HG03565 (cell line): ENCODE results near the gene RCE1.

Source experiments
- ATAC-seq: cut with Tn5 transposase; IDR thresholded peaks from one replicate; pipeline ENCODE4 v1.9.1; 2021; ENCODE audit warnings: mild to moderate bottlenecking, moderate library complexity; ENCODE audit not compliant: unreplicated experiment

Gene RCE1

GRCh38 chr11:66844496-66845142 lies 1.4 kb downstream of the RCE1 start:
- no peak for ATAC-seq

DNA sequence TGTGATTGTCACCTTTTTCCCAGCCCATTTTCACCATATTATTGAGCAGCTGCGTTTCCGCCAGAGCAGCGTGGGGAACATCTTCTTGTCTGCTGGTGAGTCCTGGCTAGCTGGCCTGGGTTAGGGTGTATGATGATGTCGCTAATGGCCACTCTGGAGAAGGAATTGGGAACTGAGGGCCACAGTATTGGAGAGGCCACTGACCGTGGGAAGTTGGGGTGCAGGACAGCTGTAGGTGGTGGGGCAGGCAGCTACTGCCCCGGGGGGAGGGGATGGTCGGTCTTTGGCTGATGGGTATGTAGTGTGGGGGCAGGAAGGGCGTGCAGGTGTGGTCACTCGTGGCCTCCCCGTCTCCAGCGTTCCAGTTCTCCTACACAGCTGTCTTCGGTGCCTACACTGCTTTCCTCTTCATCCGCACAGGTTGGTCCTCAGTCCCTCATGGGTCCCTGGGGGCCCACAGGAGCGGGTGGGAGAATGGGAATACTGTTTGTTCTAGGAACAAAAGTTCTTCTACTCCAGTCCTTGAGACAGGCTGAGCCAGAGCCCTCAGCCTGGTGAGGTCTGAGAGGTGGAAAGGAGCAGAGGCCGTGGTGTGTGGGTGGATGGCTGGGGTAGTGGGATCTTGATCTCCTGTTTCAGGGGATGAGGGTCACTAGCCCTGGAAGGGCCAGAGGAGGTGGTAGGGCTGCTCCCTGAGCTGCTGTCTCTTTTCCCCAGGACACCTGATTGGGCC lies 2.1 kb downstream of the RCE1 start:
- ATAC-seq, result no peak

DNA sequence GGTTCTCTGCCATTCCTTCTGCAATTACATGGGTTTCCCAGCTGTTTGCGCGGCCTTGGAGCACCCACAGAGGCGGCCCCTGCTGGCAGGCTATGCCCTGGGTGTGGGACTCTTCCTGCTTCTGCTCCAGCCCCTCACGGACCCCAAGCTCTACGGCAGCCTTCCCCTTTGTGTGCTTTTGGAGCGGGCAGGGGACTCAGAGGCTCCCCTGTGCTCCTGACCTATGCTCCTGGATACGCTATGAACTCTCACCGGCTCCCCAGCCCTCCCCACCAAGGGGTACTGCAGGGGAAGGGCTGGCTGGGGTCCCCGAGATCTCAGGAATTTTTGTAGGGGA lies 2.6 kb downstream of the RCE1 start:
- no peak for ATAC-seq

- no peak for ATAC-seq
Measured at GRCh38 chr11:66846671-66847091, 3.4 kb downstream of the RCE1 start.

- no peak for ATAC-seq
Measured at GRCh38 chr11:66847461-66848232, 4.4 kb downstream of the RCE1 start.

- no peak for ATAC-seq
Measured at GRCh38 chr11:66848671-66849500, 5.6 kb downstream of the RCE1 start.

DNA sequence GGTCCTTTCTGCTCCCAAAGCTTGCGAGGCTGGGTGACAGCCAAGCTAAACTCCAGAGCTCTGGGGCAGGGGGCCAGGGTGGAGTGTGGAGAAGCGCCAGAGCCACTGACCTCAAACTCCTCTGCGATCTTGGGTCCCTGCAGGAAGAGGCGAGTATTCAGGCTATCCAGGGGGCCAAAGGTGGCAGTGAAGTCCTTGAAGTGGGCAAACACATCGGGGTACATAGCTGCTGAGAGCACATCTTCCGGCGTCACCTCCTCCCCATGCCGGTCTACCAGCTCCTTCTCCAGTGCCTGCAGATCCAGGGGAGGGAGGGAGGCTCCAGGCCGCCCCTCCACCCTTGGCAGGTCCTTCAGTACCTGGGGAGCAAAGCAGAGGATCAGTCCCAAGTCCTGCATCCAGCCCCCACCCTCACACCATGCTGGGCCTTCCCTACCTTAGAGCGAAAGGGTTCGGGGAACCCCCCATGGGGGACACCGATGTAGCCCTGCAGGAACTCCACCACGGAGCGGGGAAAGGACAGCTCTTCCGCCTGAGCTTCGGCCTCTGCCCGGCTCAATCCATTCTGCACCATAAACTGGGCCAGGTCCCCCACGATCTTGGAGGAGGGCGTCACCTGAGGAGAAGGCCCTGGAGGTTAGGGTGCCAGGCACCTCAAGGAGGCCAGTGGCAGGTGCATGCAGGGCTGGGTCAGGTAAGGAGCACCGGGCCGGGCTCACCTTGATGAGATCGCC lies 6.4 kb downstream of the RCE1 start:
- ATAC-seq, result no peak

DNA sequence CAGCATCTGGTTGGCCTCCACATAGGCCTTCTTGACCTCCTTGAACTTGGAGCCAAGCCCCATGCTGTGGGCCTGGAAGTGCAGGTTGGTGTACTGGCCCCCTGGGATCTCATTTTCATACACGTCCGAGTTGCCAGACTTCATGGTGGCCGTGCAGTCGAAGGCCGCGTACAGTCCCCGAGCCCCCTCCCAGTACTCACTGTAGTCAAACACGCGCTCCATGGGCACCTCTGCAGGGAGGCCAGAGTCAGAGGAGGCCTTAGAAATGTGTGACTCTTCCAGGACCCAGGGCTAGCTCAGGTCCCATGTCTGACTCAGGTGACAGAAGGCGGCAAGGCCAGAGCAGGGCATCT lies 7.0 kb downstream of the RCE1 start:
- no peak for ATAC-seq

GRCh38 chr11:66850588-66851238 lies 7.5 kb downstream of the RCE1 start:
- ATAC-seq, result no peak

GRCh38 chr11:66851239-66851596 lies 8.0 kb downstream of the RCE1 start:
- no peak for ATAC-seq

DNA sequence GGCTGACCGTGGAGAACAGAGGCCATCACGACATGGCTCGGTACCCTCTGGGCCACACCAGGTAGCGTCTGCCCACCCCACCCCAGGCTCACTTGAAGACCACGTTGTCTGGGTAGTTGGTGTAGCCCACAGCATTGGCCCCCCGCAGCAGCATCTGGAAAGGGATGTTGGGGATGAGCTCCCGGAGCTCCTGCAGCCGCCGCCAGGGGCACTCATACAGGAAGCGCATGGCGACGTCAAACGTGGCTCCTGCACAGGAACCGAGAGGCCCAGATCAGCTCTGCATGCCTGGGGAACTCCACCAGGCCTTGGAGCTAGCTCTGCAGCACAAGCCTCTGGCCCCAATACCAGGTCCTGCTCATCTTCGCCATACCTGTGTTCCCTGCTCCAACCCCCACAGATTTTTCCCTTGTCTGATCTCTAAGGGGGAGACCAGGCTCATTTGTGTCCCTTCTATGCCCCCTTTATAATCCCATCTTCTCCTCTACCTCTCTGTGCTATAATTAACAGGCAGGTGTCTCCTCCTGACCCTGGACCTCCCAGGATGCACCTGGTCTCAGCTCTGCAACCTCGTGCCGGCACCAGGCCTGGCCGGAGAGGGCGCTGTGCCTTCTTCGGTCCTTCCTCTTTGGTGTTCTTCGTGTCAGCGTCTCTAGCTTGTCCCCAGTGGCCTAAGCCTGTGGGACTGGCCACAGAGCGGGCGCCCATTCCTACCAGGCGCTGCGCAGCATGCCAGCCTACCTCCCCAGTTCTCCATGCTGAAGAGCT lies 8.6 kb downstream of the RCE1 start:
- no peak for ATAC-seq

DNA sequence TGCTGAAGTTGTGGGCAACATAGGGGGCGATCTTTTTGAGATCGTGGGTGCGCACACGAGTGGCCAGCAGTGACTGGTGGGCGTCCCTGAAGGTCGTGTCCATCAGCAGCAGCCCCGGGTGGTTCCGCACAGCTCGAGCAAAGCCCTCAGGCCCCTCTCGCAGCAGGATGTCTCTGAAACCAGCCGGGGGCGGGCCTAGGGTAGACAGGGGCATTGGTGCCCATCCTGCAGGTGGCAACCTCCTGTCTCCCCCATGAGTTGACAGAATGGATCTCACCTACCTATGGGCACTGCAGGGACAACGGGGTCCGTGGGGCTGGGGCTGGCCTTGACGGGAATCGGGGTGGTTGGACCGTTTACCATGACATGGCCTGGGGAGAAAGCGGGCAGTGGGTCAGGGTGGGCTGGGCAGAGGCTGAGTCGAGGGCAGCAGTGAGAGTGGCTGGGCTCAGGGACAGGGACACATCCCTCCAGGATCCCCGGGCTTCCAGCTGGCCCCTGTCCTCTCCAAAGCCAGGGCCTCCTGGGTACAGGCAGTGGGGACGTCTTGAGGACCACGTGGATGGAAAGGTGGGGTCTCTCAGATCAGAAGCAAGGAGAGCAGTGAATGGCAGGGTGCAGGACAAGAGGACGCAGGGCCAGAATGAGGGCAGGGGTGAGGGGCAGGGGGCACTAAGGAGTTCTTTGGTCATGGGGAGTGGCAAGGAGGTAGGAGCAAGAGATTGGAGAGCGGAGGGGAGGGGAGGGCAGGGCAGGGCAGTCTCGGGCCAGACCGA lies 9.4 kb downstream of the RCE1 start:
- ATAC-seq, result no peak

DNA sequence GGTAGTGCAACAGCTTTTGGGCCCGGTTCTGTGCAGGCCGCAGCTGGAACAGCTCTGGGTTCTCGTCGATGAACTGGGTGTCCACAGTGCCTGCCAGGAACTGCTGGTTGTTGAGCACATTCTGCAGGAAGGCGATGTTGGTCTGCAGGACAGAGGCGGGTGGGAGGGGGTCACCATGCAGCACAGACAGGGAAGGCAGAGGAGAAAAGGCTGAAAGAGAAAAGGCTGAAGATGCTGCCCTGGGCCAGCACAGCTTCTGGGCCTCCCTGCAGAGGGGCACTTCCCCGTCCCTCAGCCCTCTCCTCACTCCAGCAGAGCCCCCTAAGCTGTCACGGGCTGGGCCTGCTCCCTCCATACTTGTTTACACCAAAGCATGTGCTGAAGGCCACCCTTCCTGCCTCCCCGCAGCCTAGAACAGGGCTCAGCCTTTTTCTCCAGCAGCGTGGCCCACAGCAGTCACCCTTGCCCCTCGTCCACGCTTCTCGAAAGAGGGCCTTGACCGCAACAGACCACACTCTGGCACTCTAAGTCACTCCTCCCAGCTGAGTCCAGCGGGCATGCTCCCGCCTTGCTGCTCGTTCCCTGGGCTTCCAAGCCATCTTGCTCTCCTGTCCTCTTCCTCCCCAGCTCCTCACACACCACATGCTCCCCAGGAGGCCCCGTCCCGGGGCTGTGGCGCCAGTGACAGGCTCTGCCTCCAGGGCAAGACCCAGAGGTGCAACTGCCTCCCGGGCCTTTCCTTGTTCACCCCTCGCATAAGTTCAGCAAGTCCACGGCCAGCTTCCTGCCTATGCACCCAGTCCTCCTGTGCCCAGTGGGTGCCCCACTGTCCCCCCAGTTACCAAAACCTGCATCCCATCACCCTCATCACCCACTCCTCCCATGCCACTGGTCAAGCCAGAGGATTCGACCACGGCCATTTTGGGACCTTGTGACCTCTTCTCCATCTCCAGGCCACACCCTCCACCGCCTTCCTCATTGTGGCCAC lies 10.3 kb downstream of the RCE1 start:
- no peak for ATAC-seq

DNA sequence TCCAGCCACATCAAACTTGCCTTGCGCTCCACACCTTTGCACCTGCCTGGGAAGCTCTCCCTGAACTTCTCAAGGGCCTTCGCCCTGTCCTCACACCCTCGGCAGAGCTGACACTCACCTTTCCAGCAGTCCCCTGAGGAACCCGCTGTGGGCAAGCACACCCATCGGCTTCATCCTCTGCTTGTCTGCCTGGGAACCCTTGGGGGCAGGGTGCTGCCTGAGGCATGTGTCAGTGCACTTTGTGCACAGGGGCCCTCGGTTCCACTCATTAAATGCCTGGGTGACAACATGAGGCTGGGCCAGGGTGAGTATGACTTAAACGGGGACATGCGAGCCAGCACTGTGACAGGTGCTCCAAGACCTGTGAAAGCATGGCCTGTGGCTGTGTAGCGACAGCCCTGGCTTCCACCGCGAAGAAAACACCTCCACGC lies 11.0 kb downstream of the RCE1 start:
- ATAC-seq, result no peak

DNA sequence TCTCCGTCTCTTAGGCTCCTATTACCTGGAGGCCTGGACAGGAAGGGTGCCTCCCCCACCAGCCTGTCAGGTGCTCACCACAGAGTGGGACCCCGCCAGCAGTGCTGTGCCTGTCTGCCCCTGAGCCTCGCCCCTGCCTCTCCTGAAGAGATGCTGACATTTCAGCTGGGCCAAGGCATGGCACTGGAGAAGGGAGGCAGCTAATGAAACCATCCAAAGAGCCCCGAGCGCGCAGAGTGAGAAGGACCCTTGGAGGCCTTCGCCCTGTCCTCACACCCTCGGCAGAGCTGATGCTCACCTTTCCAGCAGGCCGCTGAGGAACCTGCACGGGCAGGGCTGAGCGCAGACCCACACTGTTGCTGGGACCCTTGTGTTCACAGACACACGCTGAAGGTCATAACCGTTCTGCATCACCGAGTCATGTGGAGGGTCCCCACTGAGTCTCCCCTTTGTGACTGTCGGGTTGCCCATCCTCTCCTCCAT lies 11.5 kb downstream of the RCE1 start:
- ATAC-seq, result no peak

GRCh38 chr11:66855574-66856495 lies 12.6 kb downstream of the RCE1 start:
- ATAC-seq, result peak; percentile 47
